Measurements from ENCODE around the gene CEP135. TPM values are rescaled to one million over a fixed set of nuclear protein-coding genes. Genes with fewer than 3 reads are reported as not detected.

The CEP135 gene
- total RNA-seq, 1 donor from 2014 or later, result 5.6 TPM

DNA sequence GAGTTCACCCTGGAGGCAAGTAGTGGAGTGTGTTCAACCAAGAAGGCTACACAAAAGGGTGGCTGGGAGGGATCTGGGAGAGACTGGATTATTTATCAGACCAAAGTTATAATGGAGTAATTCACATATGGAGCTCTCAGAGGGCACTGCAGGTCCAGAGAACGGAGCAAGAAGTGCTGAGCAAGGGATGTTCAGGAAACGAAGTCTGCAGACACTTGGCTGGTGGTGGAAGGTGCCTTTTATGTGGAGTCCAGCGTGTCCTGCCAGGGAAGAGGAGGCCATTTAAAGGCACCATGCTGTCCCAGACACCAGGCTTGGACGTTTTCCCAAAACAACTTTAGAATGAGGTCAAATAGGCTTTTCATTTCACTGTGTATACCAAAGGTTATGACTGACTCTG is 130.1 kb downstream of the CEP135 start:
- Histone ChIP-seq H3K27me3 (ENCODE audit: control insufficient read depth, insufficient read depth, low read length) (no peaks in the 10 kb centered on the region), H3K4me3 (ENCODE audit: low read depth, low read length) (no peak overlapping the region), H3K36me3 (ENCODE audit: control insufficient read depth, insufficient read depth, low read length) (no peaks in the 10 kb centered on the region)
- no peak for DNase-seq (ENCODE audit: low read depth)
- TF ChIP-seq, protein P1, sequence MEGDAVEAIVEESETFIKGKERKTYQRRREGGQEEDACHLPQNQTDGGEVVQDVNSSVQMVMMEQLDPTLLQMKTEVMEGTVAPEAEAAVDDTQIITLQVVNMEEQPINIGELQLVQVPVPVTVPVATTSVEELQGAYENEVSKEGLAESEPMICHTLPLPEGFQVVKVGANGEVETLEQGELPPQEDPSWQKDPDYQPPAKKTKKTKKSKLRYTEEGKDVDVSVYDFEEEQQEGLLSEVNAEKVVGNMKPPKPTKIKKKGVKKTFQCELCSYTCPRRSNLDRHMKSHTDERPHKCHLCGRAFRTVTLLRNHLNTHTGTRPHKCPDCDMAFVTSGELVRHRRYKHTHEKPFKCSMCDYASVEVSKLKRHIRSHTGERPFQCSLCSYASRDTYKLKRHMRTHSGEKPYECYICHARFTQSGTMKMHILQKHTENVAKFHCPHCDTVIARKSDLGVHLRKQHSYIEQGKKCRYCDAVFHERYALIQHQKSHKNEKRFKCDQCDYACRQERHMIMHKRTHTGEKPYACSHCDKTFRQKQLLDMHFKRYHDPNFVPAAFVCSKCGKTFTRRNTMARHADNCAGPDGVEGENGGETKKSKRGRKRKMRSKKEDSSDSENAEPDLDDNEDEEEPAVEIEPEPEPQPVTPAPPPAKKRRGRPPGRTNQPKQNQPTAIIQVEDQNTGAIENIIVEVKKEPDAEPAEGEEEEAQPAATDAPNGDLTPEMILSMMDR (IDR thresholded peaks at IDR 0.05; ENCODE audit: insufficient read depth, low read length, poor library complexity, severe bottlenecking), result no peak

DNA sequence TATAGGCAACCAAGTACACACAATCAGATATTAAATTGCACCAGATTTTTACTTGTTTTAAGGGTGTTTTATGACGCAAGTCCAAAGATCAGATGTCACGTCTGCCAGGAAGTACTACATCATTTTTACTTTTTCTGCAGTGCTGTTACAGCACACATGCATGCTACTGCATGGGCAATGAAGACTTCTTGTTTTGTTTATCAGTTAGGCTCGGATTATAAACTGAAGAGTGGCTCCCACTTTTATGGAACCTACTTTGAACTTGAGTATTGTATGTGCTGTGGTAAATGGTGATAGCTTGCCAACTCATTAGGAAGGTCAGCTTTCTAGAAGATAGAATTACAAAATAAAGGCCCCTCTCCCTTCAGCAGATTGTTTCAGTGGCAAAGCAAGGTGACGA is 131.6 kb downstream of the CEP135 start:
- Histone ChIP-seq H3K4me3 (ENCODE audit: low read depth, low read length) (no peak overlapping the region), H3K27me3 (ENCODE audit: control insufficient read depth, insufficient read depth, low read length) (no peaks in the 10 kb centered on the region), H3K36me3 (ENCODE audit: control insufficient read depth, insufficient read depth, low read length) (no peaks in the 10 kb centered on the region)
- TF ChIP-seq, protein P1 (IDR thresholded peaks at IDR 0.05; ENCODE audit: insufficient read depth, low read length, poor library complexity, severe bottlenecking), result no peak
- DNase-seq (ENCODE audit: low read depth), result no peak

DNA sequence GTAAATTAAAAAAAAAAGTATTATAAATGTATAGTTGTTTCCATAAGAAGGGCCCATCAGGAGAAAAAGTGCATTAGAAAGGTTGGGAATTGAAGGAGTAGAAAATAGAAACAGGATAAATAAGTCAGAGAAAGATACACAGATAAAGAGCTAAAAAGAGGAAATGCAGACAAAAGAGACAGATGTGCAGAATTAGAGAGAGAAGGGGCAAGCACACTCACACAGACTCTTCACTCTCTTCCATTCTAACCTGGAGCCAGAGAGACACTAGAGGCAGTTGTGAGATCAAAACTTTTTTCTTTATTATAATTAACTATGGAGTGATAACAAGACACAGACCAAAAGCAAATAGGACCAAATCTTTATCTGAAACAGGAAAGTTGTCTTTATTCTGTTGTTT is 134.1 kb downstream of the CEP135 start:
- H3K27me3 ChIP-seq (ENCODE audit: control insufficient read depth, insufficient read depth, low read length), result no peaks in the 10 kb centered on the region
- no peaks in the 10 kb centered on the region for H3K36me3 ChIP-seq (ENCODE audit: control insufficient read depth, insufficient read depth, low read length)
- TF ChIP-seq, protein P1 (IDR thresholded peaks at IDR 0.05; ENCODE audit: insufficient read depth, low read length, poor library complexity, severe bottlenecking), result no peak
- DNase-seq (ENCODE audit: low read depth), result no peak
- H3K4me3 ChIP-seq (ENCODE audit: low read depth, low read length), result no peak overlapping the region

Other genes starting within 250 kb of the CEP135 start
- gene EXOC1L, start 129.2 kb upstream of the CEP135 start, total RNA-seq, result not detected in 2 replicates
- 32.4 and 41.1 TPM in 2 replicates for gene EXOC1, start 95.3 kb upstream of the CEP135 start, total RNA-seq